Measurements from ENCODE around the gene BLOC1S3.

DNA sequence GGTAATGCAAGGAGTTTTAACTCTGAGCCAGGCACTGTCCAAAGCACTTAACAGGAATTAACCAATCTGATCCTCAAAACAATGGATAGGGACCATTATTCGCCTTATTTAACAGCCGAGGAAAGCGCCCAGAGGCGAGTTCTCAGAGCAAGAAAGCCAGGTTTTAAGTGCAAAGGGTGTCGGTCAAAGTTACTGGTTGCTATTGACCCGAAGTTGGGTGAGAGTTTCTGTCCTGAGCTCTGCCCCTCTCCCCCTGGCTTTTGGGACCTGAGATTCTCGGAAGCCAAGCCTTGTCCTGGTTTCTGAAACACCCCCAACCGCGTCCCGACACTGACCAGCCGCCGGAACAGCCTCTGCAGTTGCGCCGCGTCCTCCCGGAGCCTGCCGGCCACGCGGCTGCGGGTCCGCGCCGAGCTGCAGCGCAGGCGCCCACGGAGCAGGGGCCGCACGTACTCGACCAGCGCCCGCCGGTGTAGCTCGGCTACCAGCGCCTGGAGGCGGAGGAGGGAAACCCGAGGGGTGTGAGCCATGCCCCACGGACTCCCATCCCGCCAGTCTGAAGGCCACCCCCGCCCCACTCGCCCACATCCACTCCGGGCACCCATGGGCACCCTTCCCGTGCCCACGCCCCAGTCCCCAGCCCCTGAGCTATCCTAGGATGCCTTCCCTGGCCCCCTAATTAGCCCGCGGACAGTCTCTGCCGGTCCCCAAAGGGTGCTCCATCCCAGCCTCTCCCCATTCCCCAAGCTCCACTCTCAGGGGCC, 38.8 kb downstream of the BLOC1S3 start:
- TF ChIP-seq, protein P1, sequence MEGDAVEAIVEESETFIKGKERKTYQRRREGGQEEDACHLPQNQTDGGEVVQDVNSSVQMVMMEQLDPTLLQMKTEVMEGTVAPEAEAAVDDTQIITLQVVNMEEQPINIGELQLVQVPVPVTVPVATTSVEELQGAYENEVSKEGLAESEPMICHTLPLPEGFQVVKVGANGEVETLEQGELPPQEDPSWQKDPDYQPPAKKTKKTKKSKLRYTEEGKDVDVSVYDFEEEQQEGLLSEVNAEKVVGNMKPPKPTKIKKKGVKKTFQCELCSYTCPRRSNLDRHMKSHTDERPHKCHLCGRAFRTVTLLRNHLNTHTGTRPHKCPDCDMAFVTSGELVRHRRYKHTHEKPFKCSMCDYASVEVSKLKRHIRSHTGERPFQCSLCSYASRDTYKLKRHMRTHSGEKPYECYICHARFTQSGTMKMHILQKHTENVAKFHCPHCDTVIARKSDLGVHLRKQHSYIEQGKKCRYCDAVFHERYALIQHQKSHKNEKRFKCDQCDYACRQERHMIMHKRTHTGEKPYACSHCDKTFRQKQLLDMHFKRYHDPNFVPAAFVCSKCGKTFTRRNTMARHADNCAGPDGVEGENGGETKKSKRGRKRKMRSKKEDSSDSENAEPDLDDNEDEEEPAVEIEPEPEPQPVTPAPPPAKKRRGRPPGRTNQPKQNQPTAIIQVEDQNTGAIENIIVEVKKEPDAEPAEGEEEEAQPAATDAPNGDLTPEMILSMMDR (conservative IDR thresholded peaks at IDR 0.05; ENCODE audit: low read length) = no peak
- no peak for TF ChIP-seq EZH2phosphoT487 (IDR thresholded peaks at IDR 0.05; ENCODE audit: borderline replicate concordance, low read depth, low read length)

All from OCI-LY7 (cell line).